Measurements from ENCODE around the gene FRMD8. TPM values are rescaled to one million over a fixed set of nuclear protein-coding genes. Genes with fewer than 3 reads are reported as not detected.

Gene FRMD8
- total RNA-seq, 1 donor from 2014 or later, result 23.5 TPM

DNA sequence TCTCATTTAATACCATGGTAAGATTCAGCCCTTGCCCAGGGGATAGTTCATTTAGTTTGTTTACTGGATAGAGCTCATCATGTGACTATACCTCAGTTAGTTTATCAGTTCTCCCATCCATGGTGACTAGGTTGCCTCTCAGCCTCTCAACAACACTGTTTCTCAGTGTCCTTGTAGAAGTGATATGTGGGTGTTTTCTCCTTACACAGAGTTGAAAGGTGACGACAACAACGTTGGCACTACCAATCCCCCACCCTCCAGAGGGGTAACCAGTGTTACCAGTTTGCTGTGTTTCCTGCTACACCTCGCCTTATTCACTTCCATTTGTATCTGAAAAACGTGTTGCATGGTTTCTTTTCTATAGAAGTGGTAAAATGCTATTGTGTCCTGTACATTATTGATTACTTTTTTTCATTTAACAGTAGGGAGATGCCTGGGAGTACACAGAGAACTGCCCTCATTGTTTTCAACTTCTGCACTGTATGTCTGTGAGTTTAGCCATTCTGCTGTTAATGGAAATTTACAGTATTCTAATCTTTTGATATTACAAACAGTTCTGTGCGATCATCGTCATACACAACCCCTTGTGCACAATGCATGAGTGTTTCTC lies 47.7 kb downstream of the FRMD8 start:
- Mint-ChIP-seq H3K36me3 (peaks cover 48% of the 10 kb centered on the region), H3K4me3 (no peak overlapping the region), H3K27ac (no peak overlapping the region), H3K4me1 (peaks cover 21% of the 10 kb centered on the region), H3K9me3 (no peaks in the 10 kb centered on the region), H3K27me3 (ENCODE audit: low read depth) (no peaks in the 10 kb centered on the region)
- no peak for TF ChIP-seq CTCF (IDR thresholded peaks at IDR 0.05; ENCODE audit: unreplicated experiment)
- DNase-seq (ENCODE audit: low spot score in 2 of 2, unreplicated experiment in 2 of 2), result no peak

DNA sequence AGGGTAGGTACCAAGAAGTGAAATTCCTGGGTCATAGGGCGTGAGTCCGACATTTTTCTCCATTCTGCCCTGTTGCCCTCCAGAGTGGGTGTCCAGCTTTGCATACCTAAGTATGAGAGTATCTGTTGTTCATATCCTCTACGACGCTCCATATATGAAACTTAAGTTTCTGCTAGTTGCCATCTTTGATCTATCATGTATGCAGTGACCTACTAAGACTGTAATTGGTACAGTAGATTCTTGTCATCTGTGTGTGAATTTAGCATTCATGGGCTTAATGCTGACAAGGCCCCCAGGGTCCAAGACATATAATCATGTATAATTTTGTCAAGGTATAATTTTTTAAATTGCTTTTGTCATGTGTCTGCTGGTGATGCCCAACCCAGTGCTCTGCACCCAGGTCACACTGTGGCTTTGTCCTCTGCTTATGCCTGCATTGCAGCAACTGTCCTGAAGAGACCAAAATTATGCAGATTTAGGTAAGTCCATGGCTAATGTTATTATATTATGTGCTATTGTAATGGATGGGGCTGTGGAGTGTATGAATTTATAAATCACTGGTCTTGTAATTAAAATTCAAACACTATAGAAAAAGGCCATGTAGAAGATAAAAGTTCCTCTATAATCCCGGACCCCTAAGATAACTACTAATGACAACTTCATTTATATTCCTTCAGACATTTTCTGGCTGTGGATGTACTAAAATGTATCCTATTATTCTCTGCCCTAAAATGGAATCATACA lies 48.4 kb downstream of the FRMD8 start:
- Mint-ChIP-seq H3K27me3 (ENCODE audit: low read depth) (no peaks in the 10 kb centered on the region), H3K27ac (no peak overlapping the region), H3K36me3 (peaks cover 48% of the 10 kb centered on the region), H3K9me3 (no peaks in the 10 kb centered on the region), H3K4me1 (peaks cover 14% of the 10 kb centered on the region), H3K4me3 (no peak overlapping the region)
- no peak for TF ChIP-seq CTCF (IDR thresholded peaks at IDR 0.05; ENCODE audit: unreplicated experiment)
- DNase-seq (ENCODE audit: low spot score in 2 of 2, unreplicated experiment in 2 of 2), result no peak

DNA sequence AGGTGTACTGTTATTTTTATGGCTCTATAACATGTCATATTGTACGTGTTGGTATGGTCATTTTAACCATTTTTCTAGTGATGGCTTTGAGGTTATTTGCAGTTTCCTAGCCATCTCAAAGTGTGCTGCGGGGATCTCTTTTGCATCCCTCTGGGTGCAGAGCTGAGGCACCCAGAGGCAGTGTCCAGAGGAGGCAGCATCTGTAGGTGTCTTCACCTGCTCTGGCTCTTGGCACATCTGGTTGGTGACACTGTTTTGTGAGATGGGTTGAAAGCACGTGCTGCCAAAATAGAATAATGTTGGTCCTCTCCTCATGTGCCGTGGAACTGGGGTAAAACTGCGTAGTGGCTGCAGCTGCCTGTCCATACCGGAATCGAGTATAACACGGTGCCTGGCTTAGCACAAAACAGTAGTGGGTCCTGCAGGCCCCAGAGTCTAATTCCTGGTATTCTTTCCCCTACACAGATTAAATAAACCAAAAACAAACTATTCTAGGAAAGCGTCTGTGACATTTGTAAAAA lies 49.0 kb downstream of the FRMD8 start:
- Mint-ChIP-seq H3K27me3 (ENCODE audit: low read depth) (no peaks in the 10 kb centered on the region), H3K27ac (no peak overlapping the region), H3K36me3 (peaks cover 48% of the 10 kb centered on the region), H3K4me1 (peaks cover 8% of the 10 kb centered on the region), H3K9me3 (no peaks in the 10 kb centered on the region), H3K4me3 (no peak overlapping the region)
- DNase-seq (ENCODE audit: low spot score in 2 of 2, unreplicated experiment in 2 of 2), result no peak
- TF ChIP-seq CTCF (IDR thresholded peaks at IDR 0.05; ENCODE audit: unreplicated experiment), result no peak

- Mint-ChIP-seq H3K36me3 (peaks cover 51% of the 10 kb centered on the region), H3K4me3 (no peak overlapping the region)
Observed at GRCh38 chr11:65435981-65436411, 49.6 kb downstream of the FRMD8 start.

DNA sequence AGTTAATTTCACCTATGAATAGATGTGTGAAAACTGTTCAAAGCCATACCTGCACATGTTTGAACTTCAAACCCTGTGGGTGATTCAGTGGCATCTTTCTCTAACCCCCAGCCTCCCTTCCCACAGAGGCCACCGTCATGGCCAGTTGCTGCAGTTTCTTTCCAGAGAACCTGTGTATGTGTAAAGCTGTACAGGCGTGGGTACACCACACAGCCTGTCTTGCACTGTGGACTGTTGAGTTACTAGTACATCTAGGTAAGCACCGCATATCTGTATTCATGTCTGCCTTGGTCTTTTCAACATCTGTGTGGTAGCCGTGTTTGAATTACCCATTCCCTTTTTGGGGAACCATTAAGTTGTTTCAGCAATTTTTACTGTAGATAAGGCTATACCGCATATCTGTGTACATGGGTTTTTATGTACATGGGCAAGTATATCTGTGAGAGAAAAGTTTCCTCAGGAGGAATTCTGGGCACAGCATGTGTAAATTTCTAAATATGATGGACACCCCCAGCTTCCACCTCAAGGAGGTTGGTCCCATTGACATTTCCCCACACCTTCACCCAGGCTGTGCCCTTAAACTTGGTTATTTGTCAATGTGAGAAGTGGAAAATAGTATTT lies 50.1 kb downstream of the FRMD8 start:
- no peaks in the 10 kb centered on the region for H3K27me3 Mint-ChIP-seq (ENCODE audit: low read depth)
- no peak overlapping the region for H3K4me3 Mint-ChIP-seq
- no peaks in the 10 kb centered on the region for H3K9me3 Mint-ChIP-seq
- no peak for DNase-seq (ENCODE audit: low spot score in 2 of 2, unreplicated experiment in 2 of 2)
- H3K36me3 Mint-ChIP-seq, result peaks cover 52% of the 10 kb centered on the region
- no peak overlapping the region for H3K27ac Mint-ChIP-seq
- no peak for TF ChIP-seq CTCF (IDR thresholded peaks at IDR 0.05; ENCODE audit: unreplicated experiment)
- peaks cover 10% of the 10 kb centered on the region for H3K4me1 Mint-ChIP-seq

More at GRCh38 chr11:65435981-65436411, 49.6 kb downstream of the FRMD8 start:
- peaks cover 8% of the 10 kb centered on the region for H3K4me1 Mint-ChIP-seq
- no peaks in the 10 kb centered on the region for H3K9me3 Mint-ChIP-seq
- DNase-seq (ENCODE audit: low spot score in 2 of 2, unreplicated experiment in 2 of 2), result no peak
- H3K27ac Mint-ChIP-seq, result no peak overlapping the region
- H3K27me3 Mint-ChIP-seq (ENCODE audit: low read depth), result no peaks in the 10 kb centered on the region
- no peak for TF ChIP-seq CTCF (IDR thresholded peaks at IDR 0.05; ENCODE audit: unreplicated experiment)
